GM19193 (cell line): ENCODE data around the gene UBE2O.

Source experiments
- POLR2A ChIP-seq: IDR thresholded peaks from 4 replicates; pipeline ENCODE4 v1.6.1; 2011; ENCODE audit not compliant: insufficient read depth, insufficient read length; ENCODE audit errors: extremely low read depth

Gene UBE2O

GRCh38 chr17:76353599-76354316 lies 99.2 kb downstream of the UBE2O start, which contains the start of gene PRPSAP1:
TSS of gene PRPSAP1 (minus strand) at chr17:76353916. CDS start at chr17:76353703, 213 bp downstream.
- peak; percentile 89 for TF ChIP-seq POLR2A

GRCh38 chr17:76353004-76353598 lies 99.9 kb downstream of the UBE2O start:
- no peak for TF ChIP-seq POLR2A

GRCh38 chr17:76351526-76352071 lies 101.4 kb downstream of the UBE2O start:
- no peak for TF ChIP-seq POLR2A

- TF ChIP-seq POLR2A, result no peak
Observed at GRCh38 chr17:76350463-76350862, 102.5 kb downstream of the UBE2O start.

GRCh38 chr17:76345377-76345974 lies 107.5 kb downstream of the UBE2O start:
- TF ChIP-seq POLR2A, result no peak

- TF ChIP-seq POLR2A, result no peak
Observed at GRCh38 chr17:76343106-76343505, 109.8 kb downstream of the UBE2O start.

GRCh38 chr17:76341301-76341700 lies 111.7 kb downstream of the UBE2O start:
- TF ChIP-seq POLR2A, result no peak
